ENCODE results near the gene ZFYVE21.
"Not testable (repeated sequence)": the region's sequence is repeated elsewhere in the genome, so short reads cannot be mapped to it uniquely, and the experiment has no call there.

The ZFYVE21 gene

DNA sequence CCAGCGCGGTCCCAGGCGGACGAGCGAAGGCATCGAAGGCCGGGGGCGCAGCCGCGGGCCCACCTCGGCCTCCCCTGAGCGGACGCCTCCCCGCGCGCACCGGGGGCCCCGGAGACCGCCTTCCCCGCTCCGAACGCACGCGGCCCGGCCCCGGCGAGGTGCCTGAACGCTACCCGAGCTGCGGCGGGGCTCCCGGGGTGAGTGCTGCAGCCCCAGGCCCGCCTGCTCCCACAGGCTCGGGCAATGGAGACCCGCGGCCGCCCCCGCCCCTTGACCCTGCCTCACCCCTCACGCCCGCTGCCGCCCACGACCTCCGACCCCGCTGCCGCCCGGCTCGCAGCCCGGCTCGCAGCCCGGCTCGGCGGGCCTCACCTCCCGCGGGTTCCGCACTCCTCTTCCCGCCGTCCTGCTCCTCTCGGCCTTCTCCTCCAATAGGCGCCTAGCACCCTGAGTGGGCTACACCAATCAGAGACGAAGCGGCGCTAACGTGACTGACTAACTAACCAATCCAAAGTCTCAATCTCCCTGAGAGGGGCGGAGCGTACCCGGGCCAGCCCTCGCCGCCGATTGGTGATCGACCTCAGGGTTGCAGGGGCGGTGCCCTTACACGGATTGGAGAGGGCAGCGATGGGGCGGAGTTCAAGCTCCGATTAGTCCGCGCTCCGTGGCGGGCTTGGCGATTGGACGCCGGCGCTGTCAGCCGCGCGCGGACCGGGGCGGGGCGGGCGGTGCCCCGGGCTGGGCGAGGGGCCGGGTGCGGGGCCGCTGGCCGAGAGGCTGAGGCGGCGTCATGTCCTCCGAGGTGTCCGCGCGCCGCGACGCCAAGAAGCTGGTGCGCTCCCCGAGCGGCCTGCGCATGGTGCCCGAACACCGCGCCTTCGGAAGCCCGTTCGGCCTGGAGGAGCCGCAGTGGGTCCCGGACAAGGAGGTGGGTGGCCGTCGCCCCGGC lies at the start of gene ZFYVE21, which contains the start of gene XRCC3:
Gene ZFYVE21, plus strand, starts transcription at position 759 of the 949 bp plus-strand sequence. Its CDS starts 32 bp downstream, at position 791.
Gene XRCC3, minus strand, starts transcription at position 400 of the 949 bp plus-strand sequence. CDS start 4,364 bp downstream, outside the sequence.
- DNase-seq (ENCODE audit: low spot score): peak; percentile 100

DNA sequence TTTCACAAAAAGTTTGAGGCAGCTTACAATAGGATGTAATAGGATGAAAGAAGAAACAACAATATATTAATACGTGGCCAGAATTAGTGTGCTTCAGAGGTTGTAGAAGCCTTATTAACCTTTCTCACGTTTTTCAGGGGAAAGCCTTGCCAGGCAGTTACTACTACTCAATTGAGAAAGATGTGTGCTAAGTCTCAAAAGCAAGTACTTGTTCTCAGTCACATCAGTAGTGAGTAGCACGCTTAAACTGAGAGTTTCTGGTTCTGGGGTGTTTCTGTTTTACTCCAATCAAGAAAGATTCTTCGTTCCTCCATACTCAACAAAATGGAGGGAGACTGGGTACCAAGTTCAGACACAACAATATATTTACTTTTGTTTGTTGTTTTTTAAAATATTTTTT lies 47.9 kb upstream of the ZFYVE21 start:
- no peak for DNase-seq (ENCODE audit: low spot score)

GRCh38 chr14:103668117-103668516 lies 47.5 kb upstream of the ZFYVE21 start:
- DNase-seq (ENCODE audit: low spot score): no peak

DNA sequence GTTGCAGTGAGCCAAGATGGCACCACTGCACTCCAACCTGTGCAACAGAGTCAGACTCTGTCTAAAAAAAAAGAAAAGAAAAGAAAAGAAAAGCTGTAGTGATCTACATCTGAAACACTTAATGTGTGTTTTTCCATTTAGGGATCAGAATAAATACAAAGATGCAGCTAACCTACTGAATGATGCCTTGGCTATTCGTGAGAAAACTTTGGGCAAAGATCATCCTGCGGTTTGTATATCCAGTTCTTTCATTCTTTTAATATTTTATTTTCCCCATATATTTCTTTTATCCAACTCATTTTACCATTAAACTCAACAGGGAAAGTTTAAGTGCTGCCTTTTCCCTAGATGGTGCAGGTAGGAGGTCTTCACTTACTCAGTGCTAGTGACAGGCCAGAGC lies 46.2 kb upstream of the ZFYVE21 start:
- no peak for DNase-seq (ENCODE audit: low spot score)

GRCh38 chr14:103671911-103672310 lies 43.7 kb upstream of the ZFYVE21 start:
- DNase-seq (ENCODE audit: low spot score): no peak

- no peak for DNase-seq (ENCODE audit: low spot score)
Observed at GRCh38 chr14:103675957-103676356, 39.7 kb upstream of the ZFYVE21 start.

GRCh38 chr14:103676881-103677675 lies 38.5 kb upstream of the ZFYVE21 start:
- DNase-seq (ENCODE audit: low spot score): no peak

GRCh38 chr14:103679351-103679750 lies 36.3 kb upstream of the ZFYVE21 start:
- peak; percentile 78 for DNase-seq (ENCODE audit: low spot score)

DNA sequence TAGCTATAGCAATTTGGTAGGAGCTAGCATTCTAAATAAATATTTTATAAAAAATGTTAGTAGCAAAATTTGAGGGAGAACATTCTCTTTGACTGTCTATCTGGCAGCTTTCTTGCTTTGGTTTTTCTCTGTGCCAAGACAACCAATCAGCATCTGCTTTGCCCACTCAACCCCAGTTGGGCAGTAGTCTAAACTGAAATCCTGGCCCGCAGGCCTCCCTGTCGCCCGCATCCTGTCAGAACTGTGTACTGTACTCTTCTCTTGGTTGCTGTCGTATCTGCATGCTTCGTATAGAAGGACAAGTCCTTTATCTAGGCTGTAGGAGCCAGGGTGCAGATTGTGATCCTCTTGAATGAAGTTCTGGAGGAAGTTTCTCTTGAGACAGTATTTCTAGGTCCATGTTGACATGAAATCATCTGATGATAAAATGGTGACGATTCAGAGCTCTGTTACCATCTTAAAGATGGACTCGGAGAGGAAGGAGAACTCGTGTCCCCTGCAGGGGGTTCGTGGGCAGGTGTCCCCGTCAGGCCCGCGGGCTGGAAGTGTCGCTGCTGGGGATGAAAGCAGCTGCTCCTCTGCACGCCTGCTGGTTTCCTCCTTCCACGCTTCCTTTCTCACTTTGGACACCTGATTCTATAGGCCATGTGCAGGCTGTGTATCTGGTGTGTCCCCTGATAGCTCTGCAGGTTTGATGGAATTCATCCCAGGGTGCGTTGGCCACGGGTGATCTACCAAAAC lies 34.9 kb upstream of the ZFYVE21 start:
- no peak for DNase-seq (ENCODE audit: low spot score)

DNA sequence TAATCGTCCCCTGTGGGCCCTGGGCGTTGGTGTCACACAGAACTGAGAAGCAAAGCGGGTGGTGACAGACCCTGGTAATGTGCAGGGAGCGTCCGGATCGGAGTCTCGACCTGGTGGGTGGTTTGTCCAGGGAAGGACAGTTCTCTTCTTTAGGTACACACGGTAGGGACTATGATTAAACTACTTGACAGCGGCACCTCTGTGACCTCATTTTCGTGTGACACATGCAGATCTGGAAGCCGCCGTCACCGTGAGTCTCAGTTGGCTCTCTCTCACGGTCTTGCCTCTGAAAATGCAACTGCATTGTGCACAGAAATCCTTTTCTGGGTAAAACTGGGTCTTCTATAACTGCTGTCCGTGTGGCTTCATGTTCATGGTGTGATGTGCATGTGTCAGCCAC lies 32.5 kb upstream of the ZFYVE21 start:
- no peak for DNase-seq (ENCODE audit: low spot score)

DNA sequence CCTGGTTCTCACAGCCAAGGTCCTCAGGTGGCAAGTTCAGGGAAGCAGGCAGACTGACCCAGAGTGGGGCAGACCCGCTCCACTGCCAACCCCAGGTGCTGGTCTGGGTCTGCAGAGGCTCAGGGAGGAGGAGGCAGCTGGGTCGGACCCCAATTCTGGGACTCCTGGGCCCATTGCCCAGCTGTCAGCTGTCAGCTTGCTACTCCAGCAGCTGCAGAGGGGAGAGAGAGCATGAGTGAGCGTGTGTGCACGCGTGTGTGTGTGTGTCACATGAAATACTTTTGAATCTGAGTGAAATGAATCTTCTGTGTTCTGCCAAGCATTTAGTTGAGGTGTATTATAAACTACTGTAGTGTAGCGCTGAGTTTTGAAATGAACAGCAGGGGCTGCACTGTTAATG lies 31.1 kb upstream of the ZFYVE21 start:
- DNase-seq (ENCODE audit: low spot score): no peak

- no peak for DNase-seq (ENCODE audit: low spot score)
Observed at GRCh38 chr14:103684871-103685270, 30.7 kb upstream of the ZFYVE21 start.

DNA sequence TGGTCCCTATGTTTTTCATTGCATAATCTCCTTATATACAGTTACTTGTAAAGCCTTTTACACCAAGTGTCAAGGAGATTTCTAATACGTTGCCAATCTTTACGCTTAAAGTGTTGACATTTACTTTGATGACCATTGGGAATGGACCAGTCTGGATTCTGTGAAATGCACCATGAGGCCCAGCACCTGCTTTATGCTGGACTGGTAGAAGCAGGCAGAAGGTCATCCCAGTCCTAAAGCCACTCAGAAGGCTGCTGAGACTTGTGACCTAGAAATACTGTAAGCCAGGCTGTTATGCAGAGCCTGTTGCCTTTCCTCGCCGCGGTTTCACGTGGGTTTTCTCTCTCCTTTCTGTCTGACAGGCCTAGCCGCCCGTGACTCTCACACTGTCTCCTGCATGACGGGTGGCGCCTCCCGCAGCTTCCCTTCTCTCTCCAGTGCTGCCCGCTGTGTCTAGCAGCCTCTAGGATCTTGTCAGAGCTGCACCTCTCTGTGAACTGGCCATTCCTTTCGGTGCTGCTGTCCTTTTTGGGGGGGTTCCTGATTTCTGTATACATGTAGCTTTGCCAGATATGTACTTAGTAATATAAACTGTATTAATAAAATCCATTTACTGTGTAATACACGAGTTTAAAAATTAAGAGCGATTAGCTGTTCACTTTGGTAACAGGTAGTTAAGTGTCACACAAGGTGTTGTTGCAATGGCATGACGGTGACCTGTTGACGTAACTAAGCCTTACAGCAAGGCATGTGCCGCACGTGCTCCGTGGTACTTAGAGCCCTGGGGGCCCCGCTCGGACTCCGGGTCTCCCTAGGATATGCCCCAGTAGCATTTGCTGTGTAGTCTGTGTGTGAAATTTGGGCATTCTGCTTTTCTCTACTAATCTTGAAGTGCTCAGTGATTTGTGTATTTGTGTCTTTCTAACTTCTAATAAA lies 30.1 kb upstream of the ZFYVE21 start:
- no peak for DNase-seq (ENCODE audit: low spot score)

- no peak for DNase-seq (ENCODE audit: low spot score)
Observed at GRCh38 chr14:103686831-103687485, 28.7 kb upstream of the ZFYVE21 start.

DNA sequence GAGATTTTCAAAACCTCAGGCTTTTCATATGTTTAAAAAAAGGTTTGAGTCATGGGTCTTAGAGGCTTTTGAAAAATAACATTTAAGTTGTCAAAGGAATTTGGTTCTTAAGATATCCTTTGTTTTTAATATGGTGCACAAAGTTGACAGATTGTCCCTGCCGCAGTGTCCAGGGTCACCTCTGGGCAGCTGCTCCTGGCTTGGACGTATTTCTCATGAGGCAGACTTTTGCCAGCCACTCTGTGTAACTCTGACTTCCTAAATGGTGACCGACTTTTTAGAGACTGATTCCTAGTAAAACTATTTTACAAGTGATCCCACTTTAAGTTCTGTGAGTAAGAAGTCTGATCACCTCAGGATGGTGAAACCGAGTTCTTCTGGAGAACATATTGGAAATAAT lies 27.9 kb upstream of the ZFYVE21 start:
- no peak for DNase-seq (ENCODE audit: low spot score)

DNA sequence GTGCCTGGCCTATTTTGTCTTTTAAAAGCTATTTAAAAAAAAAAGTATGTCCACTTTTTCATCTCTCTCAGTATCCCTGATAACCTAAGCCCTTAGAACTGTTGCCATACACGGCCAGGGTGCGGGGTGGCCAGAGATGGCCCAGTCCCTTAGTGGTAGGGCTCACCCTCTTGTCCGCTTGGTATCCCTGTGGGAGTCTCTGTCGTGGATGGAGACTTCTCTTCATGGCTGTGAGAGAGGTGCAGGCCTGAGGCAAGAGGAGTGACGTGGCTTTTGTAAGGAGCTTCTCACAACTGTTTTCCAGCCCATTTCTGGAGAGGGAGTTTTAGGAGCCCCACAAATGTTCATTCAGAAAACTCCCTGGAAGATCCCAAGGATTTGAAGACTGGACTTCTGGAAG lies 27.2 kb upstream of the ZFYVE21 start:
- DNase-seq (ENCODE audit: low spot score): no peak

DNA sequence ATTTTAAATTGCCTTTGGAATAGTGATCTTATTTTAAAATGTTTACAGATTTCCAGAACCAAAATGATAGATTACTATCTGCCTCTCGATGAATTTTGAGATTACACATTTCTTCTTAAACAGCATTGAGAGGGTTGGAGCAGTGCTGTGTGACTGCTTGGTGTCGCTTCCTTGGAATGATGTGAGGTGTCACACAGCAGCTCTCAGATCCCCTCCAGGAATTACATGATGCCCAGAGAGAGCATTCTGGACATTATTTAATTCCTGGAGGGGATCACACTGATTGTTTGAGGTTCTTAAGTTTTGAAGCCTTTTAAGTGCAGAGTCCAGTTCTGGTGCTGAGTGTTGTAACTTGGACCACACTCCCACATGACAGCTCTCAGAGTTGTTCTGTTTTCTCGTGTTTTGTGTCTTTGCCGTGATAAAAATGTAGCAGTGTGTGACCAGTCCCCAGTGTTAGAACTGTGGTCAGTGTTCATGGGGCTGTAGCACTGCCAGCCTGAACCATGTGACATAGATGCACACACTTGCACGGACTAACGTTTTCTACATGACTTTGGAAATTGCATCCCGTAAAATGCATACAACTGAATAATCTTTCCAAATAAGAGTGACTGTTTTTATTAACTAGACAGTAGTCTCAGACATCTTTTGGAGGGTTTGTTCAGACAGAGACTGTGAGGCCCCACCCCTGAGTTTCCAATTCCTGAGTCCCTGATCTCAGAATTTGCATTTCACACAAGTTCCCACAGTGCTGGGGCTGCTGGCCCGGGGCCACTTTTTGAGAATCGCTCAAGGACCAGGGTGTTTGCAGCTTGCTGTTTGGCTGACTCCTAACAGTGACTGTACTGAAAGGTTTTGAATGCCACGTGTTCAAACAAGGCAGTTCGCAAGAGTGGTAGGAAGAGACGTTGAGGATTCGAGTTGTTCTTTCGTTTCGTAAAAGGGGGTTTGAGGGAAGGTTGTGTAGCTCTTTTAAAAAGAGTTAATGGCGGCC lies 26.4 kb upstream of the ZFYVE21 start:
- no peak for DNase-seq (ENCODE audit: low spot score)

DNA sequence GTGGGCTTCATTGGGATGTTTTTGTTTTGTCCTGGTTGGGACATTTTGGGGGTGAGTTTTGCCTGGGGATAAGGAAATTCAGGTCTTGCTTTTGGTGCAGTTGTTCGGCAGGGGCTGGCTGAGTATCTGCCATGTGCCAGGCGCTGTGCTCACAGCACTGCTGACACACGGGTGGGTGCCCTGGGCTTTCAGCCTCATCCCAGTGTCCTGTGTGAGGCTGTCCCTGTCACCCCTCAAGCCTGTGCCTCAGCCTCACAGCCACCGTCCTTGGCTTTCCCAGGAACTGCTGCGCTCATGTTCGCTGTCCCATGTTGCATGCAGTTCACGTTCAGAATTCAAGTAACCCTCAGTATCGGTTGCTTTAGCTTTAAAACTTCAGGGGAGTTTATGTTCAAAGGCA lies 25.3 kb upstream of the ZFYVE21 start:
- DNase-seq (ENCODE audit: low spot score): no peak

DNA sequence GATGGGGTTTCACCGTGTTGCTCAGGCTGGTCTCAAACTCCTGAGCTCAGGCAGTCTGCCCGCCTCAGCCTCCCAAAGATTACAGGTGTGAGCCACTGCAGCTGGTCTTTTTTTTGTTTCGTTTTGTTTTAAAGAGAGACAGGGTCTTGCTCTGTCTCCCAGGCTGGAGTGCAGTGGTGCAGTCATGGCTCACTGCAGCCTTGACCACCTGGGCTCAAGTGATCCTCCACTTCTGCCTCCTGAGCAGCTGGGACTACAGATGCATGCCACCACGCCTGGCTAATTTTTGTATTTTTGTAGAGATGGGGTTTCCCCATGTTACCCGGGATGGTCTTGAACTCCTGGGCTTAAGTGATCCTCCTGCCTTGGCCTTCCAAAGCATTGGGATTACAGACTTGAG lies 24.0 kb upstream of the ZFYVE21 start:
- DNase-seq (ENCODE audit: low spot score): not testable (repeated sequence)

Data from iPS-NIHi11 (cell line).